Measurements from ENCODE around the gene MT1G. TPM values are rescaled to one million over a fixed set of nuclear protein-coding genes. Genes with fewer than 3 reads are reported as not detected.

MT1G gene
- total RNA-seq, 1 experiment from 2014 or later = 23.4 TPM

- no CpG with 5 or more reads among the region's 2 CpGs for WGBS (ENCODE audit: extremely low coverage, insufficient read length, low lambda C conversion rate)
- H3K4me3 Mint-ChIP-seq = no peak overlapping the region
- Histone ChIP-seq H3K56ac (ENCODE audit: insufficient read length, low read depth, low read length) (no peak overlapping the region), H3K27ac (ENCODE audit: insufficient read length, low read depth, low read length) (no peak overlapping the region), H4K91ac (ENCODE audit: insufficient read length, low read depth, low read length) (no peak overlapping the region), H3K79me2 (ENCODE audit: insufficient read depth, low read length) (no peaks in the 10 kb centered on the region), H3K18ac (ENCODE audit: insufficient read length, low read depth, low read length) (no peak overlapping the region), H2BK20ac (ENCODE audit: low read depth, low read length, poor library complexity, severe bottlenecking) (no peak overlapping the region), H4K5ac (ENCODE audit: insufficient read length, low read depth, low read length) (no peak overlapping the region), H3K9ac (ENCODE audit: extremely low read depth, insufficient read length, low read length) (no peak overlapping the region), H2AFZ (ENCODE audit: low read length) (no peak overlapping the region), H3T11ph (ENCODE audit: low read length) (no peak overlapping the region), H2BK15ac (ENCODE audit: low read depth, low read length) (no peak overlapping the region), H2BK5ac (ENCODE audit: insufficient read length, low read length) (no peak overlapping the region), H3K27me3 (ENCODE audit: insufficient read depth, low read length) (no peaks in the 10 kb centered on the region; the same call in 1 of the 2 replicates), H3K4me2 (ENCODE audit: insufficient read depth, insufficient read length, low read length) (no peak overlapping the region), H3K14ac (ENCODE audit: insufficient read depth, low read length) (no peak overlapping the region), H3K79me1 (ENCODE audit: insufficient read depth, low read depth, low read length, poor library complexity, severe bottlenecking) (no peaks in the 10 kb centered on the region), H2BK120ac (ENCODE audit: low read depth, low read length, poor library complexity, severe bottlenecking) (no peak overlapping the region), H3K4me1 (ENCODE audit: insufficient read depth, low read length) (no peaks in the 10 kb centered on the region), H4K8ac (replicated peaks; ENCODE audit: insufficient read length, low read depth, low read length) (no peak overlapping the region), H4K20me1 (ENCODE audit: control insufficient read depth, insufficient read depth, insufficient read length) (no peaks in the 10 kb centered on the region), H2AK5ac (ENCODE audit: insufficient read length, low read length) (no peak overlapping the region), H2BK12ac (ENCODE audit: insufficient read length, low read depth, low read length) (no peak overlapping the region), H3K9me3 (ENCODE audit: control insufficient read depth, low read depth, low read length) (no peaks in the 10 kb centered on the region), H3K23ac (ENCODE audit: insufficient read length, low read depth, low read length) (no peak overlapping the region), H3K4ac (ENCODE audit: low read depth, low read length) (no peak overlapping the region), H3K23me2 (ENCODE audit: insufficient read length, low read depth, low read length, poor library complexity, severe bottlenecking) (no peaks in the 10 kb centered on the region)
- H3K27ac Mint-ChIP-seq = no peak overlapping the region
- no peak for DNase-seq
- peaks cover 48% of the 10 kb centered on the region for H3K27me3 Mint-ChIP-seq (ENCODE audit: low read depth)
- no peak for TF ChIP-seq CTCF (conservative IDR thresholded peaks at IDR 0.05)
- peaks cover 12 to 15% of the 10 kb centered on the region in 2 experiments for H3K4me1 Mint-ChIP-seq
- H3K36me3 Mint-ChIP-seq (ENCODE audit: insufficient read depth in 1 of 3, low read depth in 3 of 3) = no peaks in the 10 kb centered on the region
- peaks cover 0 to 4% of the 10 kb centered on the region in 2 experiments; a peak in 2 of 5 replicates for H3K9me3 Mint-ChIP-seq
These were observed 45.9 kb upstream of the MT1G start for GRCh38 chr16:56713794-56714193.

Measured in H9 (cell line).